COLO829 (cell line): ENCODE data around the gene MCM9.

ENCODE experiments used
- DNase-seq: peaks from one replicate; pipeline ENCODE4 v3.0.0; 2012; ENCODE audit warnings: low spot score

MCM9 gene

GRCh38 chr6:118932421-118932820 lies 2.5 kb downstream of the MCM9 start:
- DNase-seq, result no peak

- no peak for DNase-seq
Measured at GRCh38 chr6:118931436-118931835, 3.5 kb downstream of the MCM9 start.

- no peak for DNase-seq
Measured at GRCh38 chr6:118930680-118931079, 4.3 kb downstream of the MCM9 start.

- DNase-seq, result no peak
Measured at GRCh38 chr6:118923035-118923434, 11.9 kb downstream of the MCM9 start.

DNA sequence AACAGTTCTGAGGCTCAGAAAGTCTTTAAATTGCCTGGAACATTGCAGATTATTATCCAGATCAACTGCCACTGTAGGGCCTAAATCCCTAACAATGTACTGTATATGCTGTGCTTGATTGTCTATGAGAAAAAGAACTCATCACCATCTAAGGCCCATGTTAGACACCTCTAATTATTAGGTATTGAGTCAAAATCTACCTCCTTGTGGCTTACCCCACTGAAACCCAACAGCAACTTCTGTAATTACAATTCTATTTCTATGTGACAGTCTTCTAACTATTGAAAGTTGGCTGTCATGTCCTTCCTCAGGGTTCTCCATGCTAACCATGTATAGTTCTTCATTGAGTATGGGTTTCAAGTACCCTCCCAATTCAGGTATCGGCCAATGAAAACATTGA lies 13.9 kb downstream of the MCM9 start:
- no peak for DNase-seq

DNA sequence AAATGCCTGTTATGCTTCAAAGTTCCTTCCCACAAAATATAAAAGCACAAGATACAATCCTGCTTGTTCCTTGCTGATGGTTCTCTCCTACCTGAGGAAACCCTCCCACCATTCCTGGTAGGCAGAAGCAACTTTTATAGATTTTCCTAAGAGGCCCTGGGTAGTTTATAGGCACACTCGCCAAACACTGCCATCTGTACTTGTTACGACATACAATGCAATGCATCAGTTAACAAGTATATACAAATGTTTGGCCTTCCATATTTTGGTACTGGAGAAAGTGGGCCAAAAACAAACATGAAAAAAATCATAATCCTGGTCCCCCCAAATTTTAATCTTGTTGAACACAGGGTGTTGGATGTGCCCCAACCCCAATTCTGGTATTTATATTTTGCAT lies 16.6 kb downstream of the MCM9 start:
- DNase-seq, result no peak

GRCh38 chr6:118917546-118918328 lies 17.2 kb downstream of the MCM9 start:
- no peak for DNase-seq

DNA sequence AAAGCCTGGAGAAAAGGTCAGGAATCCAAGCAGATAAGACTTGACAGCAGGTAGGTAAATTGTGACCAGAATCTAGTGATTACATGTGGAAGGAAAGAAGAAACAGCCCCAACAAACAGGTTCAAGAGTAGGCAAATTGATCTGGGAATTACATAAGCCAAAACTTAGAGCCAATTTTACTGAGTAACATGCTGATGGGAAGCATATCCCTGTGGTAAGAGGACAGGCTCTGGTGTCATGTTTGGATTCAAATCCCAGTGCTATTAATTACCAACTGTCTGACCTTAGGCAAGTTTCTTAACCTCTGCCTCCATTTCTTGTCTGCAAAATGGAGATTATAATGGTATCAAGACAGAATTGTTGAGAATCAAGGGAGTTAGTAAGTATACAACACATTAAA lies 20.4 kb downstream of the MCM9 start:
- no peak for DNase-seq

- no peak for DNase-seq
Measured at GRCh38 chr6:118913161-118913560, 21.8 kb downstream of the MCM9 start.

DNA sequence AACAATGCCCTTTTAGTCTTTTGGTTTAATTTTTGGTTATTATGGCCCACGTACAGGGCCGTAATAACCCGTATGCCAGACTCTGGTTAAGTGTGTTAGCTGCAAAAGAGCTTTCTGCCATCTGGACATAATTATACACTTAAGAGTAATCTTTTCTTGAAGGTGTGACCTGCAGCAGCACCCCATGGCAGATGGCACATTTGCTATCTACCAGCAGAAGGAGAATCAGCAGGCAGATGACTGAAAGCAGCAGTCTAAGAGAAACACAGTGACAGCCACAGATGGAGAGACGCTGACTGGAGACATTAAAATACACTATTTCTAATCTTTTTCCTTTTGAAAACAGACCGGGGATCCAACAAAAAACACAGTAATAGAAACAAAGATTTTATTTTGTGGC lies 22.3 kb downstream of the MCM9 start:
- no peak for DNase-seq

GRCh38 chr6:118908441-118908840 lies 26.5 kb downstream of the MCM9 start:
- DNase-seq, result no peak

- no peak for DNase-seq
Measured at GRCh38 chr6:118905851-118906250, 29.1 kb downstream of the MCM9 start.

DNA sequence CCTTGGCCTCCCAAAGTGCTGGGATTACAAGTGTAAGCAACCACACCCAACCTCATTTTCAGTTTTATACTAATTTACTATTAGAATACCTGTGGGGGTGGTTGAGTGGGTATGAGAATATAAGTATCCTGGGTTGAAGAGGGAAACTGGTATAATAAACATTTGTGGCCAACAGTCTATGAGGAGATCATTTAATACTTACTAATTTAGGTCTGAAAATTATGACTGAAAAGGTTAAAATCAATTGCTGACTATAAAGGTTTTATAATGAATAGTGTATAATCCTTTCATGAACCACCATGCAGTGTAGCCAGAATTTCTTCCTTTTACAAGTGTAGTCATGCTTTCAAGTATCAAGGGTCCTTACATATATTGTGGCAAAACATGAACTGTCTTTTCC lies 29.9 kb downstream of the MCM9 start:
- DNase-seq, result no peak

GRCh38 chr6:118903691-118904090 lies 31.3 kb downstream of the MCM9 start:
- no peak for DNase-seq

DNA sequence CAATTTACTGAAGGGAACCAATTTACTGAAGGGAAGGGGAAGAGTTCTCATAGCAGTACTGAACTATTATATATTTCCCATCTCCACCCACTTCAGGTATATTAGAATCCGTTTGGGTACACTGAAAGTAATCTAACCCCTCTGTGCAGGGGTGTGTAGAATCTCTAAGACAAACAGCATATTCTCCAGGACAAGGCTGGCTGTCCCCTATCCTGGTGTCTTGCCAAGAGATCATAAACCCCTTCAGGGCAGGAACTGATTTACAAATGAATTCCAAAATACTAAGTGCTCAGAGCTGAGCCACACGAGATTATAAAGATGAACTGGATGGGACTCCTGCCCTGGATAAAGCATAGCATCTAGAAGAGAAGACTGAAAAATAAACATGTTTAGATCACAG lies 31.8 kb downstream of the MCM9 start:
- no peak for DNase-seq

GRCh38 chr6:118902726-118903125 lies 32.2 kb downstream of the MCM9 start:
- no peak for DNase-seq

GRCh38 chr6:118899948-118900347 lies 35.0 kb downstream of the MCM9 start:
- DNase-seq, result no peak

- no peak for DNase-seq
Measured at GRCh38 chr6:118897386-118897785, 37.6 kb downstream of the MCM9 start.

- peak; percentile 55 for DNase-seq
Measured at GRCh38 chr6:118896339-118897136, 38.4 kb downstream of the MCM9 start.

DNA sequence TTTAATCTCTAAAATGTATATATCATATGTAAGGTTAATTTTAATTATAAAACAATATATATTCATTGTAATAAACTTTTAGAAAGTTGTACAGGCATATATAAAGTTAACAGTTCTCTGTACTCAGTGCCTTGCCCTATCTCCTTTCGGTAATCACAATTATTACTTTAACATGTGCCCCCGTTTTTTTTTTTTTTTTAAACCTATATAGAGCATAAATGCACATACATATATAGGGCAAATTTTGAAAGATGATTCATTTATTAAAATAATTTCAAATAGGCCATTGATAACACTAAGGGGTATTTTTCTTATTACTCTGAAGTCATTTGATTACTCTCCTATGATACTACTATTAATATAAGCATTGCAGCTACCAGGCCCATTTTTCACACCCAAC lies 39.1 kb downstream of the MCM9 start:
- DNase-seq, result no peak

DNA sequence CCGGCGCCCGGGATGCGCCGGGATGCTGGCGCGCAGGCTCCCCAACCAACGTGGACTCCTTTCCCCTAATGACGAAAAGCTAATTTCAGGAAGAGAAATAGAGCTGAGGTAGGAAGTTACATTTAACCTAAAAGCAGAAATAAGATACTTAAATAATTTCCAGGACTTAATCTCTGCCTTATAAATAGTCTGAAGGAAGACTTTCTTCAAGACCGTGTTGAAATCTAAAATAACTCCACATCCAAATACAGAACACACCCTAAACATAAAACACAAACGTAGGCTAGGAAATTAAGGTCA lies 39.7 kb downstream of the MCM9 start:
- no peak for DNase-seq

DNA sequence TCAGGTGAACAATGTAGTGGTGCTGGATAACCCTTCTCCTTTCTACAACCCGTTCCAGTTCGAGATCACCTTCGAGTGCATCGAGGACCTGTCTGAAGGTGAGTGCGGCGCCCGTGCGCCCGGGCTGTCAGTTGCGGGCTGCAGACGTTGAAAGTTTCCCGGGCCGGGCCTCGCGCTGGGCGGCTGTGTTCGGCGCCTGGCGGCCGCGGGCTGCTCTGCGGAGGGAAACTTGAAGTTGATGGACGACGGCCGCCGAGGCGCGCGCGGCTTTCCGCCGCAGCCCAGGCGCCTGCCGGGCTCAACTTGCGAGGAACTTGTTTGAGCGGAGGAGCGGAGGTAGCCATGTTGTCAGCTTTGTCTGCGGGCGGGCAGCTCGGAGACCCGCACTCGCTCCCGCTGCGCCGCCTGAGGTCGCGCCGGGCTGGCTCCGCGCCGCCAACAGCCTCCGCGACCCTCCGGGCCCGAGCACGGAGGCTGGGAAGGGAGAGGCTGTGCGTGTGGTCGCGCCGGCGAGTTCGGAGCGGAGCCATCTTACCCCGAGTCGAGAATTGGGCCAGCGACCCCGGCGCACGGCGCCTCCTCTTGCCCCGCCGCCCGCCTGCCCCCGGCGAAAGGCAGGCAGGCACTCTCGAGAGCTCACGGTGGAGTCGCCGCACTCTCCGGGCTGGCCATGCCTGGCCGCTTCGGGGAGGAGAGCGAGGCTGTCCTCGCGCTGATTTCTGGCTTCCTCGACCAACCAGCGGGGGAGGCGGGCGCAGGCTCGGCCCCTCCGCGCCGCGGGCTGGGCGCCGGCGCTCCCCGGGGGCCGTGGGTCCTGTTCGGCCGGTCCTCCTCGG lies 40.3 kb downstream of the MCM9 start:
- no peak for DNase-seq
